Measurements from ENCODE around the gene MMP24OS.

DNA sequence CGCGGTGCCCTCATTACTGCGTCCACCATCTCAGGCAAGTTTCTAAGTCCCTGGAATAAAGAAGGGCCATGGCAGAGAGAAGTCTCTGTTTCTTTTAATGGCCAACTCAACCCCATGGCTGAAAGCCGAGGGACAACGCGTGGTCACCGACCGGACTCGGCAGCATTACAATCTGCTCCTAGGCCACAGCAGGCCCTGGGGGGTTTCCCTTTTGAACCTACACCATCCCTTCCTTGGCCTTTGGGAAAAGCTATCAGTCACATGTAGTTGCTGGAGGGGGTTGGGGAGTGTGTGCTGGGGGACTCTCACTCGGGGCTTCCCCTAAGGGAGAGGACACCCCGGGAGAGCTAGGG lies 25.4 kb upstream of the MMP24OS start:
- TF ChIP-seq EP300 (IDR thresholded peaks at IDR 0.05) = no peak
- TF ChIP-seq POLR2A (IDR thresholded peaks at IDR 0.05) = no peak
